Measurements from ENCODE around the gene ZNF155.

ZNF155 gene

GRCh38 chr19:44005973-44006372, 22.0 kb downstream of the ZNF155 start:
- DNase-seq: no peak

- DNase-seq: no peak
These were observed 23.5 kb downstream of the ZNF155 start for GRCh38 chr19:44007473-44007872.

- DNase-seq: no peak
These were observed 26.5 kb downstream of the ZNF155 start for GRCh38 chr19:44010468-44010867.

- DNase-seq: no peak
These were observed 35.5 kb downstream of the ZNF155 start for GRCh38 chr19:44019498-44019897.

GRCh38 chr19:44021221-44021620, 37.2 kb downstream of the ZNF155 start:
- DNase-seq: no peak

GRCh38 chr19:44024900-44025216, 40.9 kb downstream of the ZNF155 start:
- DNase-seq: no peak

- peak; percentile 87 for DNase-seq
These were observed 41.4 kb downstream of the ZNF155 start, which contains the start of gene ZNF222 for GRCh38 chr19:44025217-44025936. ZNF222 (plus strand) TSS chr19:44025379; CDS start chr19:44025437, 58 bp downstream.

- no peak for DNase-seq
These were observed 42.6 kb downstream of the ZNF155 start for GRCh38 chr19:44026622-44027021.

GRCh38 chr19:44032001-44032610, 48.1 kb downstream of the ZNF155 start:
- no peak for DNase-seq

GRCh38 chr19:44042147-44042546, 58.2 kb downstream of the ZNF155 start:
- DNase-seq: no peak

Data from CD4-positive, alpha-beta T cell treated with Interleukin-17A for 1 hour (primary cell).